GM18508 (cell line): ENCODE results near the gene ECM2.

Source experiments
- ATAC-seq: cut with Tn5 transposase; IDR thresholded peaks from one replicate; pipeline ENCODE4 v1.9.1; 2021; ENCODE audit warnings: moderate number of reproducible peaks; ENCODE audit not compliant: insufficient read depth, unreplicated experiment

The ECM2 gene

GRCh38 chr9:92476962-92477361, 58.8 kb downstream of the ECM2 start:
- ATAC-seq, result no peak

- ATAC-seq, result no peak
Measured at GRCh38 chr9:92474587-92474986, 61.2 kb downstream of the ECM2 start.

- ATAC-seq, result no peak
Measured at GRCh38 chr9:92468206-92468605, 67.6 kb downstream of the ECM2 start.

- ATAC-seq, result no peak
Measured at GRCh38 chr9:92467511-92467910, 68.3 kb downstream of the ECM2 start.

GRCh38 chr9:92467041-92467440, 68.7 kb downstream of the ECM2 start:
- no peak for ATAC-seq

- no peak for ATAC-seq
Measured at GRCh38 chr9:92463984-92464383, 71.8 kb downstream of the ECM2 start.

- ATAC-seq, result no peak
Measured at GRCh38 chr9:92463387-92463786, 72.4 kb downstream of the ECM2 start.

GRCh38 chr9:92457576-92457975, 78.2 kb downstream of the ECM2 start:
- no peak for ATAC-seq

GRCh38 chr9:92455217-92455616, 80.6 kb downstream of the ECM2 start:
- ATAC-seq, result no peak

- no peak for ATAC-seq
Measured at GRCh38 chr9:92446536-92446935, 89.3 kb downstream of the ECM2 start.
